Cardiac septum (tissue), 1 donor: ENCODE results near the gene DLGAP4. TPM values are rescaled to one million over a fixed set of nuclear protein-coding genes. Genes with fewer than 3 reads are reported as not detected.

Source experiments
- DNase-seq: peaks from one replicate; pipeline ENCODE4 v3.0.0-alpha.2; 2020; ENCODE audit warnings: low spot score
- intact Hi-C: fragments of 100-400 bp; cut with DNase I; formaldehyde crosslinking; loops from one replicate; pipeline ENCODE4 v1.14.0; 2022
- total RNA-seq: library from RNA; stranded (reverse); fragmentation: NEBNext Ultra II Directional; extraction: Animal tissue kit (Norgen Biotek cat#: 25700); gene quantifications from one replicate; pipeline ENCODE4 v1.2.1, GENCODE V29; 2021
- donor health status: DM: no; HTN: no; CAD: no.

The DLGAP4 gene
- total RNA-seq, 1 donor from 2014 or later: 95.2 TPM

DNA sequence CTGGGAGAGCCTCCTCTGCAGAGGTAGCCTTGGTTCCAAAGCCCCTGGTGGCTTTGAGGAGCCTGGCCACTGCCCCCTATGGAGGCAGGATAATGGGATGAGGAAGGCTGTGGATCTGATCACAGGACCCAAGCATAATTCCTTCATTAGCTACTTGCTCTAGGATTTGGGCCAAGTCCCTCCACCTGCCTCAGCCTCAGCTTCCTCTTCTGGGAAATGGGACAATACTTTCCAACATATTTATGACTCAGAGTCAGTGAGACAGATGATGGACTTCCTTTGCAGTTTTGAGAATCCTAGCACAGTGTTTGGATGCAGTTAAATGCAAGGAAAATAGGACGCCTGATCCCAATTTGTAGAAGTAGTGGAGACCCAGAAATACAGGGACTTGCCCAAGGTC is 171.3 kb downstream of the DLGAP4 start:
- no peak for DNase-seq
- intact Hi-C loops: no loop called here

DNA sequence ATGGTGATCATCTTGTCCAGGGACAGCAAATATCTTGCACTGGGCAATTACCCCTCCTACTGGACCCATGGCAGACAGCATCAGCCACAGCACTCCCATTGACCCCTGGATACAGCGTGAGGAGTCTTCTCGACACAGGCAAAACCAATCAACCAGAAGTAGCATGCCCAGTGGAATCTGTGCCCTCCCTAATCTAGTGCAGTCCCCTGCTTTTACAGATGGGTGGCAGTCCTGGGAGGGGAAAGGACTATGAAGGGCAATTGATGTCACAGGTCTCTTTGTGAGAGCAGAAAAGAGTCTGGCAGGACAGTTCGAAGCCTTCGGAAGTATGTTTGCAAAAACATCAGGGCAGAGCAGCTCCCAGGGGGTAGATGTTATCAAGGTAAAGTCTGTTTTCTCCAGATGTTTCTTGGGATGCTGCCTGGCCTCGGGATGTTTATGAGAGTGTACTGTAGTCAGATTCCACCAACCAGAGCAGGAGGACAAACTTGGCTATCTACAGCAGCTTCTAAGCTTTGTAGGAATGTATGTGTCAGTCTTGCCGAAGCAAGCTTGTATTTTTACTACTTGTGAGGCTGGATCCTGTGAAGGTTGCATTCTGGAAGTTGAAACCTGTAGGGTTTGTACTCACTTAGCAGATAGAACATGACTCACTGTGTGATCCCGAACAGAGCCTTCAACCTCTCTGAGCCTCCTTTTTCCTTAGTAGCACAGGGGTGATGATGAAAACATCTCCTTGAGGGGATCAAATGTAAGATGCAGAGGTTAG is 172.2 kb downstream of the DLGAP4 start:
- intact Hi-C loops: no loop called here
- no peak for DNase-seq

DNA sequence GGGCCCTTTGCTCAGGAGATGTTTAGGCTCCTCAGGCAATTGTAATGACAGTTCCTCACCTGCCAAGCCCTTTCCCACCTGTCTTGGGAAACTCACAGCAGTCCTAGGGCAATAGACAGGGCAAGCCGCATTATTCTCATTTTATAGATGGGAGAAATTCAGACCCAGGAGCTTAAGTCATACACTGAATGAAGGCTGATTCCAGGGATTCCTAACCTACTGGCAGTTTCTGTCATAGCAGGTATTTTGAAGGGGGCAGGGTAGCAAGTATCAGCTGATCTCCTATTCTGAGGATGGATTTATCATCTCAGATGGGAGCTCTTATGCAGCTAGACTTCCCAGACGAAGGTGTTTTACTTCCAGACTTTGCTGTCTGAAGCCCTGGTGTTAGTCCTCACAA is 173.8 kb downstream of the DLGAP4 start:
- DNase-seq: no peak
- intact Hi-C loops: loop anchor here (5.0 kb wide), 1 partner anchor 62 kb away; the partner anchor contains the start of gene MYL9

DNA sequence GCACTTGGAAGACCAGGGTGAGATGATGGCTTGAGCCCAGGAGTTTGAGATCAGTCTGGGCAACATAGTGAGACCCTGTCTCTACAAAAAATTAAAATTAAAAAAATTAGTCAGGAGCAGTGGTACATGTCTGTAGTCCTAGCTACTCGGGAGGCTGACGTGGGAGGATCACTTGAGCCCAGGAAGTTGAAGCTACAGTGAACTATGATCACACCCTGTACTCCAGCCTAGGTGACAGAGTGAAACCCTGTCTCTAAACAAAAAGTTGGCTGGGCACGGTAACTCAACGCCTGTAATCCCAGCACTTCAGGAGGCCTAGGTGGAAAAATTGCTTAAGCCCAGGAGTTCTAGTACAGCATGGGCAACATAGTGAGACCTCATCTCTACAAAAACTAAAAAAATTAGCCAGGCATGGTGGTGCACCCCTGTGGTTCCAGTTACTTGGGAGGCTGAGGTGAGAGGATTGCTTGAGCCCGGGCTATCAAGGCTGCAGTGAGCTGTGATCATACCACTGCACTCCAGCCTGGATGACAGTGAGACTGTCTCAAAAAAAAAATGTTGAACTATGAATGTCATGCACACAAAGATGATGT is 174.4 kb downstream of the DLGAP4 start:
- intact Hi-C loops: loop anchor here (5.0 kb wide), 1 partner anchor 62 kb away; the partner anchor contains the start of gene MYL9
- DNase-seq: no peak

DNA sequence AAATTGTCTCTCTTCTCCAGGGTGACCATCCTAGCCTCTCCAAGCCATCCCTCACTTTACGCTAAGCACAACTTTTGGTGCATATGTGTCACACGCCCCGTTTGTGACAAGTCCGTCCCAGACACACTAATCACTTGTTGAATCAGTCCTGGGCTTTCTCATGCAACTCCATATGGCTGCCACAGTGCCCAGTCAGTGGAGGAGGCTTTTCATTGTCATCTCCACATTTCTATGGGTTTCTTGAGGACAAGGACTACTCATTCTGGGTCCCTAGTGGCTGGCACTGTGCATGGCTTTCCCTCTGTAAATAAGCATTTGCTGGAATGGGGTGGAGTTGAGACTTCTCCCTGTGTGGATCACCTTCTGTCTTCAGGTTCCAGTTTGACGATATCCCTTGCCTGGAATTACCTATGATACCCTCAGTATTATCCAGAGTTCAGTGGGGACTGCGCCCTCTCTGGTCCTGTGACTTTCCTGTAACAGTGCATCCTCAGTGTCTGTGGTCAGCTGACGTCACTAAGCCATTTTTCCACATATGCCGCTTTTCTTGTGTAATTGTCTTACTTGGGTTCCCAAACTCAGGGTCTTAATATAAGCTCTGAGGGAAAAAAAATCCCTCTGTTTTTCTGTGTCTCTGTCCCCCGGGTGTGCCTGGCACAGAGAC is 175.4 kb downstream of the DLGAP4 start:
- intact Hi-C loops: loop anchor here (1.0 to 5.0 kb wide), 2 partner anchors 19 to 61 kb away; partner anchors contain the start of gene MYL9

DNA sequence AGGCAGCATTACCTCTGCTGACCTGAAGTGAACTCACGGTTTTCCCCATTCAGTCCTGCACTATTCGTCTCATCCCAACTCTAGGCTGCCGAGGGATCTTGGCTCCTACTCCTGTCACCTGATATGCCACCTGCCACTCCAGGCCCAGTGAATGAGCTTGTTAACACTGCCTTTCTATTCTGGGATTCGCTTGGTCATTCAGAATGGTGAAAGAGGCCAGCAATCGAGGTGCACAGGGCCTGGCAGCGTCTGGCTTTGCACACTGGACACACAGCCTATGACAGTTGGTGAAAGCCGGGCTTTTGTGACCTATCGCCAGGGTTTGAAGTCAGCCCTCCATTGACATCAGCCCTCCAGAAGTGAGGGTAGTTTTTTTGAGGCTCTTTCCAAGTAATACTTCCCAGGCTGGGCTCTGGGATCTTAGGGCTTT is 175.9 kb downstream of the DLGAP4 start:
- peak; percentile 83 for DNase-seq
- intact Hi-C loops: loop anchor here (1.0 to 5.0 kb wide), 2 partner anchors 20 to 60 kb away; partner anchors contain the start of gene MYL9

More for the DNA sequence above, 175.4 kb downstream of the DLGAP4 start:
- DNase-seq: no peak

DNA sequence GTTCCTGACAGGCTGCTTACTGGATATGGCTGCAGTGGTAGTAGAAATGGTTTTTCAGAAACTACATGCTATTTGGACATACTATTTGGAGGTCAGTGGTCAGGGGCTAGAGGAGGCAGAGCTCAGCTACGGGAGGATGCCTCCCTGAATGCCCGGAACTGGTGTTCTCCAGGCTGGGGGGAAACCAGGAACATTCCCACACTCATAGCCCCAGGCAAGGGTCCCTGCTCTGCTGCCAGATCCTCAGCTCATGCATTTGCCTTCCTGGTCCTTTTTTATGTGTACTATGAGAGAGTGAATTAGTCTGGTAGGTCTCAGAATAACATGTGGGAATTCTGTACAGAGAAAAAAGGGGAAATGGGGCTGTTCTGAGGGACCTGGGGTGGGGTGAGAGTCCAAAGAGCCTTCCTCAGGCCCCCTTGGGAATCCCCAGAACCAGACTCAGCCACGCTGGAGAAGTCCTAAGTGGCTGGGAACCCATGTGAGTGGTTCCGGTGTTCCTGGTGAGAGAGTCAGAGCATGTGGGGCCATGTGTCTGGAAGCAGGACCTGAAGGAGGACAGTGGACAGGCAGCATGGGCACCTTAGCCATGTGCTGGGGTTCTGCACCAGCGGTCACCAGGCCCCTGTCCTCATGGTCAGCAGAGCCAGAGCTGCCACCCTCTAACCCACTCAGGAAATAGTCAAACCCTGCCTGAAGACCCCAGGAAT is 177.2 kb downstream of the DLGAP4 start:
- no peak for DNase-seq
- intact Hi-C loops: loop anchor here (5.0 kb wide), 1 partner anchor 59 kb away; the partner anchor contains the start of gene MYL9

DNA sequence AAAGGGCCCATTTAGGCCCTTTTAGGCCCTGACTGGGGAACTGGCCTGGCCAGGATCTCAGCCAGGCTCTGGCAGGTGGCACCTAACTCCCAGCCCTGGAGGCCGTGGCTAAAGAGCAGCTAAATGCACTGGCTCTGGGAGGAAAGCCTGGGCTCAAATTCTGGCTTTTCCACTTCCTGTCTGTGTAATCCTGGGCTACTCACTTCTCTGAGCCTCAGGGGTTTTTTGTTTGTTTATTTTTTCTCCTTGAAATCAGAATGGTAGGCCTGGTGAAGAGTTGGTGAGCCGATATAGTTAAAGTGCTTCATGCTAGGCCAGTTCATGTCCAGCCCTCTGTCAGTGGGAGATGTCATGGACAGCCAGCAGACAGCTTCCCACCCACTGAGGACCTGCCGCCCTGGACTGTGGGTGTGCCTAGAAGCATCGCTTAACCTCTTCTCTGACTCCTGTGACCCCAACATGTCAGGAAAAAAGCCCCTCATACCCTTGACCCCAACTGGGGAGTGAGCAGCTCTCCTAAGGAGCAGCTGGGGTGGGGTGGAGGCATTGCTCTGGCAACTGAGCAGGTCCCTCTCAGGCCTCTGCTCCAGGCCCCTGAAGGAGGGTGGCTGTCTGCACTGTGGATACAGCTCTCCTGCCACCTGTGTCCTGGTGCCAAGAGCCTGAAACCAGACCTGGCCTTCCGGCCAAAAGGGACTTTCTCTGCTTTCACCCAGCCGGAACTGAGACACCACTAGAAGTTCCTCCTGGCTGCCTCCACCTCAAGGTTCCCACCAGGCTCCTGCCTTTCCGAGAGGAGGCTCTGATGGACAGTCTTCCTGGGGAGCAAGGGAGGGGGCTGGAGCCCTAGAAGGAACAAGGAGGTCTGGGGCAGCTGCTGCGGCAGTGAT is 178.0 kb downstream of the DLGAP4 start:
- intact Hi-C loops: loop anchor here (5.0 kb wide), 1 partner anchor 58 kb away; the partner anchor contains the start of gene MYL9
- no peak for DNase-seq

DNA sequence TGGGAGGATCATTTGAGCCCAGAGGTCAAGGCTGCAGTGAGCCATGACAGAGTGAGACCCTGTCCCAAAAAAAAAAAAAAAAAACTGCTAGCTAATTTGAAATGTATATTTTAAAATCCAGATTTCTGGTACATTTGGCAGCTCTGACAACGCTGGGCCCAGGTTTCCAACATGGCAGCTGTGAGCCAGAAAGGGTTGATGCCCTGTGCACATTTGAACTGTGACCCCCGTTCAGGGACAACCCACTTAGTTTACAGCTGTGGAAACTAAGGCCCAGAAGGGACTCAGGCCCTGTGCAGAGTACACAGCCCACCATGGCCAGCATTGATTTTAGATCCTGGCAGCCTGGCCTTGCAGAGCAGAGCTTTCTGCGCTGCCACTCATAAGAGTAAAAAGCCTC is 179.1 kb downstream of the DLGAP4 start:
- DNase-seq: no peak
- intact Hi-C loops: no loop called here

DNA sequence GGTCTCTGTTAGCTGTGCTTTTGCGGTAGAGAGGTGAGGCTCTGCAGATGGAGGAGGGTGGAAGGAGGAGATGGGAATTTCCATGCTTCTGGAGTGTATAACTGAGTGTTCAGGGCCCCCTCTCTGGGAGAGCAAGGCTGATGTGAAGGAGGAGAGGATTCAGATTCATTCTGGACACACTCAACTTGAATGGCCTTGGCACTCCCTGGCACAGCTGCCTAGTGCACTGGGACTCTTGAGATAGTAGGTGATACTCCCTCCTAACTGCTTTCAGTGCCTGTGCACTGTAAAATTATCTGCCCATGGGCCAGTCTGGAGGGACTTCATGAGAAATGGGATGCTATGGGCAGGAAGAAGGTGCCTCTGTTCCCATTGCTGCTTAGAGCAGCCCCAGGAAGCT is 180.9 kb downstream of the DLGAP4 start:
- intact Hi-C loops: no loop called here
- no peak for DNase-seq

DNA sequence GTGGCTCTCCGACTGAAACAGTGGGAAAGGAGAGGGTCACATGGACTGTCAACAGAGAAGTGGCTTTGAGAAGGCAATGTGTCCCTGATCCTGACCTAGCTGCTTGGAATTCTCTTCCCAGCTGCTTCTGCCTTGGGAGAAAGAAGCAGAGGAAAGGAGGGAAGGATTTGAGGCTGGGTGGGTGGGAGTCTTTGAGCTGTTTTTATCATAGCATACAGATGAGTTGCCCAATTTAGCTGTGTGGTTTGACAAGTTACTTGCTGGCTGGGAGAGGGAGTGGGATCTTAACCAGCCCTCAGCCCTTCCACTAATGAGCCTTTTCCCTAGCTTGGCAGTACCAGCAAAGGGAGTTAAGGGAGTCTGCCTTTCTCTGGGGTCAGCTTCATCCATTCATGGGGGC is 184.1 kb downstream of the DLGAP4 start:
- no peak for DNase-seq
- intact Hi-C loops: no loop called here

DNA sequence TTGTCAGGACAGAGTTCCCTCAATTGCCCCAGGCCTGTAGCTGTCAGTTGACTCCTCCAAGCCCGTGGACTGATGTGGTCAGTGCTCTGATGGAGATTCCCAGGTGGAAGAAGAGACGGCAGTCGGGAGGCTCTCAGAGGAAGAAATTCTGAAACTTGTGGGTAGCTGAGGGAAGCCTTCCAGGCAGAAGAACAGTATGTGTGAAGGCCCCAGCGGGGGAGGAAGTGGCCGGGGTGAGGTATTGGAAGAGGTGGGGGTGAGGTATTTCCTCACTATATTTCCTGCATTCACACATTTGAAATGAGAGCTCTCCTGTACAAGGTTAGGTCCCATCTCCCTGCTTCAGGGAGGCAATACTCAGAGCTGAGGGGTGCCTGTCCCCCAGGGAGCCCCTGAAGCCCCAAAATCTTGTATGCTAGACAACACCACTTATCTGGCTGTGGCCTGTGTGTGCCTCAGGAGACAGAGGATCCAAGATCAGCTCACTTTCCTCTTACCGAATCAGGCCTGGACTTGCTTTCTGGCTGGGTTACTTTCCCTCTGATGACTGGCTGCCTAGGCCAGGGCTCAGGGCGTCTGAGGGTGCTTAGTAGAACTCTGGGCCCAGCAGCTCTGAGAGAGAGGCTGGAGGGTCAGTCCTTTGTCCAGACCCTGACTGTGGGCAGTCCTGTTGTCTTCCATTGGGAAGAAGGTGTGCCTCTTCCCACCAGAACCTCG is 185.9 kb downstream of the DLGAP4 start:
- no peak for DNase-seq

DNA sequence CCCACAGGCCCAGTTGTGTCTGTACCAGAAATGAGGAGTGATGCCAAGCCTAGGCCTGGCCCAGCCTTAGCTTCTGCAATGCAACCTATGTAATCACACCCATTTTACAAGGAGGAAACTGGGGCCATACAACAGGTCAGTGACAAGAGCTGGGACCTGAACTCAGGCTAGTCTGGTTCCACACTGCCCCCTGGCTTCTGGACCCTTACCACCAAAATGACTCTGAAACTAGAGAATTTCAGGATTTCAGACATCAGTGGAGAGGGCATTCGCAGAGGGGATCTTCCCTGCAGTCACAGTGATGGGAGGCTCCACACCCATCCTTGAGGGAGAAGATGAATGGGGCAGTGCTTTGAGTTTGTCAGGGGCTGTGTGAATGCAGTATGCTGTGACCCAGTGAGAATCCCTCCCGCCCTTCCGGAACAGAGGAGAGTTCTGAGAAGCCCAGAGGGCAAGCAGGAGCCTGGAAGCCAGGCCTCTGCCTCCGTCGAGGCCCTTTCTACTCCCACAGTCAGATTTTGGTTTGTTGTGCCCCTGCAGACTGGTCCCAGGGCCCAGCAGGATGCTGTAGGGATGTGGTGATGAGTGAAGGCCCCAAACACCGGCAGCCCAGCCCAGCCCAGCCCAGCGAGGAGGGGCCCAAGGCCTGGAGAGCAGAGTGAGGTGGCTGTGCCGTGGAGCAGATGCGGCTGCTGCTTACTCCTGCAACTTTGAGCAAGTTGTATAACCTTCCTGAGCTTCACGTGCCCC is 187.1 kb downstream of the DLGAP4 start:
- intact Hi-C loops: no loop called here
- DNase-seq: no peak

More for the DNA sequence above, 185.9 kb downstream of the DLGAP4 start:
- intact Hi-C loops: no loop called here

DNA sequence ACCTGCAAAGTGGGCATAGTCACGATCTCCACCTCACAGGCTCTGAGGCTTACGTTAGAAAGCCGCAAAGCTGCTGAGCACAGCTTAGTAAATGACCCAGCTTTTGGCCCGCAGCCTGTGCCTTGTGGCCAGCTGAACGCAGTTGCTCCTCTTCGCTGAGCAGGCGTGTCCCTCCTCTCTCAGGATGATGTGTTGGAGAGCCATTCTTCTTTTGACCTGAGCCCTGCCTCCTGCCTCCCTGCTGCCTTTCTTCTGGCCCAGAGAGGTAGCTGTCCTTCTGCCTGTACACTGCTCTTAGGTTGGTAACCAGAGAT is 187.6 kb downstream of the DLGAP4 start:
- peak; percentile 81 for DNase-seq
- intact Hi-C loops: no loop called here

DNA sequence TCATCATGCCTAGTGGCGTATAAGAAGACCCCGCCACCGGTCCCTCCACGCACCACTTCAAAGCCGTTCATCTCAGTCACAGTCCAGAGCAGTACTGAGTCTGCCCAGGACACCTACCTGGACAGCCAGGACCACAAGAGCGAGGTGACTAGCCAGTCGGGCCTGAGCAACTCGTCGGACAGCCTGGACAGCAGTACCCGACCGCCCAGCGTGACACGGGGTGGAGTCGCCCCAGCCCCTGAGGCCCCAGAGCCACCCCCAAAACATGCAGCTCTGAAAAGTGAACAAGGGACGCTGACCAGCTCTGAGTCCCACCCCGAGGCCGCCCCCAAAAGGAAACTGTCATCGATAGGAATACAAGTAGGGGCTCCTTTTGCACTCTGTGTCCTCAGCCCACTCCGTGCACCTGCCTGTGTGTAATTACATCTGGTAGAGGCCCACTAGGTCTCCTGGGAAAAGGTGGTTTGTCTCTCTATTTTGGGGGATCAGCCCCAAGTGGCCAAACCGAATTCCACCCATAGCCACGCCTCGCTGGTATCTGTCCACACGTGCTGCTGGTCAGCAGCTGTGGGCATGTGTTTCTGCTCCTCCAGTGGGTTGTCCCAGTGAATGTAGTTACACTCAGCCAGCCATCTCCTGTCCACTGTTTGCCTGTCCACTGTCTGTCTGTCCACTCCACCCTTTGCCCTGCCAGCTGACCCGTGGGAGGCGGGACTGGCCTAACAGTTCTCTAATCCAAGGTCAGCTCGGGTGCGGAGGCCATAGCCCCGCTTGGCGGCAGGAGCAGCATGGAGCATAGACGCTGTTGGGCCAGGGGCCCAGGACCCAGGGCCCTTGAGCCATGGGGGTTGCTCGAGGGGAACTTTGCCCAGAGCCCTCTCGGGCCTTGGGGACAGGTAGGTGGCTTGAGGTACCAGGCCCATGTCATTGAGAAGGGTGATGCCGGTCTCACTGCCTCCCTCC is 190.8 kb downstream of the DLGAP4 start:
- intact Hi-C loops: loop anchor here (5.0 kb wide), 1 partner anchor 35 kb away; no protein-coding TSS in a partner anchor

DNA sequence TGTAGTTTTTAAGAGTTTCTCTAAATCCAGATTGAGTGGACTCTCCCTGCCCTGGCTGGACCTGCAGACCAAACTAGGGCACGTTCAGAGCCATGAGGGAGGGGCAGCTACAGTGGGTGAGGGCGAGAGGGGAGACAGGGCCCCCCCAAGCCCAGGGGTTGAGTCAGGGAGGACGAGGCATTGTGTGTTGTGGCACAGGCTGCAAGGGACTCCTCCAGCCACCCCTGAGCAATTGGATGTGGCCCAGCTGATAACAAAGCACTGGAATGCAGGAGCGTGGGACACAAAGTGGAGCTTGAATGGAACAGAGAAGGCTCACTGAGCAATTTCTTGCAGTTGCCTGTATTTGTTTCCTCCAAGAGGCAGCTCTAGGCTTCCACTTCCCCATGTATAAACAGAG is 191.7 kb downstream of the DLGAP4 start:
- intact Hi-C loops: loop anchor here (1.0 to 5.0 kb wide), 2 partner anchors 36 to 46 kb away; no protein-coding TSS in a partner anchor

More for the DNA sequence above, 190.8 kb downstream of the DLGAP4 start:
- DNase-seq: no peak

More for the DNA sequence above, 191.7 kb downstream of the DLGAP4 start:
- DNase-seq: no peak
